Neural crest cell (in vitro differentiated cells): ENCODE results near the gene CD99L2. TPM values are rescaled to one million over a fixed set of nuclear protein-coding genes. Genes with fewer than 3 reads are reported as not detected.

Experiments used
- DNase-seq: peaks from one replicate; pipeline ENCODE4 v3.0.0; 2021; ENCODE audit warnings: low read depth, mixed read lengths, low spot score
- H3K27ac Mint-ChIP-seq: one replicate; pipeline ENCODE4 v1.8.0; 2021; ENCODE audit warnings: mild to moderate bottlenecking, mixed read lengths; ENCODE audit not compliant: unreplicated experiment
- H3K27me3 Mint-ChIP-seq: 2 replicates; pipeline ENCODE4 v1.8.0; 2021; ENCODE audit warnings: low read depth, mild to moderate bottlenecking, mixed read lengths
- H3K36me3 Mint-ChIP-seq: 2 replicates; pipeline ENCODE4 v1.8.0; 2021; ENCODE audit warnings: low read depth, mild to moderate bottlenecking, mixed read lengths
- H3K4me1 Mint-ChIP-seq: 2 replicates; pipeline ENCODE4 v1.8.0; 2021; ENCODE audit warnings: mixed read lengths
- H3K4me3 Mint-ChIP-seq: one replicate; pipeline ENCODE4 v1.8.0; 2021; ENCODE audit warnings: mild to moderate bottlenecking, mixed read lengths
- H3K9me3 Mint-ChIP-seq: 2 replicates; pipeline ENCODE4 v1.8.0; 2021; ENCODE audit warnings: mixed read lengths
- CTCF ChIP-seq: fragments of 200-600 bp; sonication (generic); conservative IDR thresholded peaks from 2 replicates; pipeline ENCODE4 v1.5.0; 2021; ENCODE audit warnings: antibody characterized with exemption, mild to moderate bottlenecking
- total RNA-seq: library from RNA; stranded (reverse); gene quantifications from 2 replicates; pipeline ENCODE4 v1.2.1, GENCODE V29; 2021

Gene CD99L2
- total RNA-seq, 1 donor from 2014 or later, result 40.1 TPM

GRCh38 chrX:150770623-150771022 is 127.8 kb downstream of the CD99L2 start:
- no peak overlapping the region for H3K4me3 Mint-ChIP-seq
- H3K9me3 Mint-ChIP-seq, result no peaks in the 10 kb centered on the region
- peaks cover 8% of the 10 kb centered on the region for H3K36me3 Mint-ChIP-seq
- H3K27me3 Mint-ChIP-seq, result no peaks in the 10 kb centered on the region
- no peak for TF ChIP-seq CTCF
- H3K4me1 Mint-ChIP-seq, result no peaks in the 10 kb centered on the region
- no peak overlapping the region for H3K27ac Mint-ChIP-seq
- DNase-seq, result no peak

- TF ChIP-seq CTCF, result no peak
- Mint-ChIP-seq H3K4me1 (no peaks in the 10 kb centered on the region), H3K27me3 (no peaks in the 10 kb centered on the region), H3K36me3 (peaks cover 2% of the 10 kb centered on the region), H3K4me3 (no peak overlapping the region), H3K27ac (no peak overlapping the region), H3K9me3 (no peaks in the 10 kb centered on the region)
- no peak for DNase-seq
These were observed 129.1 kb downstream of the CD99L2 start for GRCh38 chrX:150769408-150769807.

GRCh38 chrX:150768580-150769190 is 129.8 kb downstream of the CD99L2 start:
- DNase-seq, result no peak
- H3K9me3 Mint-ChIP-seq, result no peaks in the 10 kb centered on the region
- no peak for TF ChIP-seq CTCF
- H3K27me3 Mint-ChIP-seq, result no peaks in the 10 kb centered on the region
- no peak overlapping the region for H3K4me3 Mint-ChIP-seq
- H3K36me3 Mint-ChIP-seq, result peaks cover 2% of the 10 kb centered on the region
- no peaks in the 10 kb centered on the region for H3K4me1 Mint-ChIP-seq
- no peak overlapping the region for H3K27ac Mint-ChIP-seq

GRCh38 chrX:150768132-150768485 is 130.4 kb downstream of the CD99L2 start:
- Mint-ChIP-seq H3K4me3 (no peak overlapping the region), H3K27me3 (no peaks in the 10 kb centered on the region), H3K27ac (no peak overlapping the region), H3K9me3 (no peaks in the 10 kb centered on the region), H3K36me3 (peaks cover 2% of the 10 kb centered on the region), H3K4me1 (no peaks in the 10 kb centered on the region)
- no peak for TF ChIP-seq CTCF
- no peak for DNase-seq

- DNase-seq, result no peak
- Mint-ChIP-seq H3K4me3 (no peak overlapping the region), H3K36me3 (peaks cover 2% of the 10 kb centered on the region), H3K27me3 (no peaks in the 10 kb centered on the region), H3K27ac (no peak overlapping the region), H3K9me3 (no peaks in the 10 kb centered on the region), H3K4me1 (no peaks in the 10 kb centered on the region)
- no peak for TF ChIP-seq CTCF
These were observed 130.9 kb downstream of the CD99L2 start for GRCh38 chrX:150767475-150768131.
